ENCODE measurements around the gene SUMF1.

The SUMF1 gene

DNA sequence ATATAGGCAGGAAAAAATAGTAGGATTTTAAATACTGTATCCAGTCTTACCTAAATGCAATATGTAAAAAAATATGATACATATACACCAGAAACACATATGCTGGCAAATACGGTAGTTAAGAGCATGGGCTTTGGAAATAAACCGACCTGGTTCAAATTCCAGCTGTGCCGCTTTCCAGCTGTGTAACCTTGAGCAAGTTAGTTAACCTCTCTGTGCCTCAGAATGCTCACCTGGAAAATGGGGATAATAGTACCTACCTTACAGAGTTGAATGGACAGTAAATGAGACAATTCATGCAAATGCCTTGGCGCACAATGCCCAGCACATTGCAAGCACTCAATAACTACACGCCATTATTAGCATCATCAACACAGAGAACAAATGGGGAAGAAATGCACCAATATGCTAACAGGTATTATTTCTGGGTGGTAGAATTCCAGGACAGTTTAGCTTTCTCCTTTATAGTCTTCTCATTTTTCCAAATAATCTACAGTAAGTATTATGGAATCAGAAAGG lies 50.6 kb downstream of the SUMF1 start:
- DNase-seq (ENCODE audit: low read depth): no peak

DNA sequence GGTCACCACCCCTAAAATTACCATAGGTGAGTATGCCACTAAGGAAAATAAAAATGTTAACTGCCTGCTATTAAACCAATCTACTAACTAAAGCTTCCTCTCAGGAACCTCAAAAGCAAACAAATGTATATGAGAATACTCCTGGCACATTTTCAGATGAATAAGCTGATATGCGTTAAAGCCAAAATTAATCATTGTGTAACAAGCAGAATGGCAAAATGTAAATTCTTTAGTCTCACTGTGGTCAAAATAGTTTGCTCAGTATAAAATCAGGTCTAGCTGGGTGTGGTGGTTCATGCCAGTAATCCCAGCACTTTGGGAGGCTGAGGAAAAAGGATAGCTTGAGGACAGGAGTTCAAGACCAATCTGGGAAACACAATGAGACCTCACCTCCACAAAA lies 53.6 kb downstream of the SUMF1 start:
- no peak for DNase-seq (ENCODE audit: low read depth)

DNA sequence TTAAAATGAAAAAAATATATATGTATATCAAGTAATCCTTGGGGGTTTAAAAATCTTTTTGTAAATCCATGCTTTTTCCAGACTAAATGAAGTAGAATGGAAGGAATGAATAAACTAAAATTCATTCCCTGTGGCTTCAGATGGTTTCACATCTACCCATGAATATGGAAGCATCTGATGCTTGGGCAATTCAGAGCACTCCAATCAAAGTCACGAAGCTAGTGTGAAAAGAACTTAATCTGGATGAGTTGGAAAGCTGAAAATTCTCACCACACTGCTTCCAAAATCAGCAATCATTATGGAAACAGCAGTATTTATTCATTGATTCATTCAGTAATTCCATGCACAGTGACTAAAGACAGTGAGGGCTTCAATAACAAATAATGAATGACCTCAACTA lies 55.2 kb downstream of the SUMF1 start:
- DNase-seq (ENCODE audit: low read depth): no peak

DNA sequence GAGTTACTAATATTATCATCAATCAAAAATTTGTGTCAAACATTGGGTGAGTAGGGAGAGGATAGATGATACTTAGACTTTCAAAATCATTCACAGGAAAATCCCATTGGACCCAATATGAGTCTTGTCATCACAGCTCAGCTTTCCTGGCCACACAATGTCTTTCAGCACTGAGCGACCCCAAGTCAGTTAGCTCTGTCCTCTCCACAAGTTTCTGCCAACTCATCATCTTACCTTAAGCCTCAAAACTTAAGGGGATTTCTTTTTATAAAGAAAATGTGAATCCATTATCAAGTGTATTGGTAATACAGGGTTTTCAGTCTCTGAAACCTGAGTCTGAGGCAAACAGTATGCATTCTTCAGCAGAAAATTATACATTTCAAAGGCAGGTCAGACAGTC lies 55.8 kb downstream of the SUMF1 start:
- no peak for DNase-seq (ENCODE audit: low read depth)

DNA sequence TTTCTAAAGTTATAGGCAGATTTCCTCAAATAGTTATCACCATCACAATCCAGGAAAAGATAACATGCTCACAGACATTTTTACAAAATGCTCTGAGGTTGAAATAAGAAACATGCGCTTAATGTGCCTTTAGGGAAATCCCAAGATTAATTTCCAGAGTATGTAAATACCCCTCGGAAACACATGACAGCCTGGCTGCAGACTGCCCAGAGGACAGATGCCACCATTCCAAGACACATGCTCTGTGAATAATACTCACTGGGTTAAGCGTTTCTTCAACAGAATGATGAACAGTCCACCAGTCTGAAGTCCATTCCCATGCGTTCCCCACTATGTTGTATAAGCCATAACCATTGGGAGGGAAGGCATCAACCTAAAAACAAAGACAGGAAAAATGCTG lies 56.5 kb downstream of the SUMF1 start:
- no peak for DNase-seq (ENCODE audit: low read depth)

DNA sequence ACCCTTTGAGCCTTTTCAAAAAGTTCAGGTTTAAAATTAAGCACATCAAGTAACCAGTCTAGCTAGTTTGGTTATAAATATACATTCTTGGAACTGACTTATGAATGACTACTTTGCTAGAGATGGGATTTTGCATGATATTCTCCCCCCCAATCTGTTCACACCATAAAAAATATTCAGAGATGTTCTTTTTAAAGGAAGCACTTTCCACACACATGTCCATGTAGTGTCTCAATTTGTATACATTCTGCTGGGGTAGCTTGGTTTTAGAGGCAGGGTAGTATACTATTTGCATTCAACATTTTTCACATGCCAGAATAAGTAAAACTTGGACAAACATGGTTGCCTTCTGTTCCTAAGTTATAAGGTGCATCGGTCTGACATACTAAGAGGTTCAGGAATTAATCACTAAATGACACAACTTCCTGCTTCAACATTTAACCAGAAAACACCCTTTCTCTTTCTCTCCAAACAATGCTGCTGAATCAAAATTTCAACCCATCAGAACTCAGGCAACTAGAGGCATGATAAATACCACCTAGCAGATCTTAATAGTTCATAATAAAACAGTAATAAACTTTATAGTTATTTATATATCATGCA lies 57.0 kb downstream of the SUMF1 start:
- DNase-seq (ENCODE audit: low read depth): no peak

DNA sequence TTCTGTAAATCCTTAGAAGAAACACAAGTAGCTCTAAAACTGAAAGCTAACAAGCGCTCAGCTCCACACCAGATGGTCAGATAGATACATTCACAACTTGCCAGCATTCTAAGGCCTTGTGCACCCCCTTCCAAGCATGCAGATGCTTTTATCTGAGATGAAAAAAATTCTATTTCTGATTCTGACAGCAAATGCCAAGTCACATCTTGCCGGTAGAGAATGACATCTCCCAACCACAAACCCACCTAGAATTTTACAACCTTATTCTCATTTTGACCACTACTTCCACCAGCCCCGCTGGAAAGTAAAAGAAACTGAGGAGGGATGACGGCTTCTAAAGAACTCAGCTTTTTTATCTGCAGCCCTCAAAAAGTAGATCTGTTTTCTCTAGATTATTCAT lies 57.7 kb downstream of the SUMF1 start:
- no peak for DNase-seq (ENCODE audit: low read depth)

DNA sequence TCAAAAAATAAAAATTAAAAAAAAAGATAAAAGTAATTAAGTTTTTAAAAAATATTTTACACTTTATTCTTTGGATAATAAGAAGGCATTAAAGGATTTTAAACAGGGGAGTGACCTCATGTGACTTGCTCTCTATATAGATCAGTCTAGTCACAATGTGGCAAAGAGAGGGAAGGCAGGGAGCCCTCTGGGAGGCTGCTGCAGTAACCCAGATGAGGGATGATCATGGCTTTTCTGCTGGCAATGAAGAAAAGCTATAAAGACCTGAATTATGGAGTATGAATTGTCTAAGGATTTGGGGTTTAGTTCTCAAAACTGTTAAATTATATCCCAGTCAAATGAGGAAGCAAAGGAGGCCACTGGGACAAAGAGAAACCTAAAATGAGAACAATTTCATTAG lies 58.1 kb downstream of the SUMF1 start:
- no peak for DNase-seq (ENCODE audit: low read depth)

DNA sequence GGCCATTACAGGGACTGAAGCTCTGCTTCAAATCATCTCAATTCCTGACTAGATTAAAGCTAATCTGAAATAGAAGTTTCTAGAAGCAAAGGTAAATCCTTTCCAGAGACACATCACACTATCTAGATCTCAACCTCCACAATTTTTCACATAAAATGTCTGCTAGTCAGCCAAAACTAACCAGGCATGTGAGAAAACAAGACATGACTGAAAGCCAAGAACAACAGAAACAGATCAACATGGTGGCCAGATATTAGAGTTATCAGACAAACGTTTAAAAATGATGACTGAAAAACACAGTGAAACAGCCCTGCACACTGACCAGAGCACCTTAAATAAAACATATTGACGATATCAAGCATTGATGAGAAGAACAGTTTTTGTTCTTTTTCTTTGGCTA lies 59.1 kb downstream of the SUMF1 start:
- no peak for DNase-seq (ENCODE audit: low read depth)

DNA sequence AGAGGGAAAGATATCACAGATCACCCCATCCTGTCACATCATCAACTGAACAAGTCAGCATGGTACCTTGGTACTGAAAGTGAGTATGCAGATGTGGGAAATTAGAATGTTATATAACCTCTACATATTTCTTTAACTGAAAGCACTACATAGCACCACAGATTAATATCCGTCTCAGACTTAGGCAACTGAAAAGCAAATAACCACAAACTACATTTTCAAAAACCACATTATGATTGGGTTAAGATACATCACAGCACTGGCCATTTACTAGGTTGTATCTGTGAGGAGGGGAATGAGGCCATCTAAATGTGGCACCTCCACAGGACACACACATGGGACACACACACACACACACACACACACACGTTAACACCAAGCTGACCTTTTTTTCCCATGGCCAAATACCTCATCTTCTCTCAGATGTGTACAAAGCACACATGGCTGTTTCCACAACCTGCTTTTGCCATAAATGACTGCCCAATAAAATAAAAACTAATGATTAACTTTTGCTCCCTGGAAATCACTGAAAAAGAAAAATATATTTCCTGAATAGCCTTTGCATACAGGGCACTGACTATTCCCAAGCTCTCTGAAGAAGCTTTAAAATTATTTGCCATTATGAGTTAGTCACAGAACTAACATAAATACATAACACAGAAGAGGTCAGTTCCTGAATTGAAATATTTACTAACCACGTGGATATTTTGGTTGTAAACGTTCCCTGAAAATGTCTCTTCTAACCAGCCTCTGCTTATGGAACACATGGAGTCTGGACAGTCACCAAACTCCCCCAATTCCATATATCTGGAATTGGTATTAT lies 60.1 kb downstream of the SUMF1 start:
- DNase-seq (ENCODE audit: low read depth): no peak

DNA sequence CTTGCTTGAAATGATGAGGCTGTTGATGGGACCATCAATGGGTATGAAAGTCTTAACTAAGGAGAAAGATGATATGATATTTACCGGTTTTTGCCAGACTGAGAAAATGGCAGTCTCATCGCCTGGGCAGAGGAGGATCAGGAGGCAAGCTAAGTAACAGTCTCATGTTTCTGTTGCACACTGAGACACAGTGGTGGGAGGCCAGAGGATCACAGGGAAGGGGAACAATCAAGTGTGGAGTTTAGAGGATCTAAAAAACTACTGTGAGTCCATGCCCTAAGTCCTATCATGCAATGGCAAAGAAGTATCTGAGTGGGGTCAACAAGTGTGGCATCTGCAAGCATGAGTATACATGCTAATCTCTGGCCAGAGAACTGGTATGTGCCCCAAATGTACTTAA lies 62.2 kb downstream of the SUMF1 start:
- no peak for DNase-seq (ENCODE audit: low read depth)

DNA sequence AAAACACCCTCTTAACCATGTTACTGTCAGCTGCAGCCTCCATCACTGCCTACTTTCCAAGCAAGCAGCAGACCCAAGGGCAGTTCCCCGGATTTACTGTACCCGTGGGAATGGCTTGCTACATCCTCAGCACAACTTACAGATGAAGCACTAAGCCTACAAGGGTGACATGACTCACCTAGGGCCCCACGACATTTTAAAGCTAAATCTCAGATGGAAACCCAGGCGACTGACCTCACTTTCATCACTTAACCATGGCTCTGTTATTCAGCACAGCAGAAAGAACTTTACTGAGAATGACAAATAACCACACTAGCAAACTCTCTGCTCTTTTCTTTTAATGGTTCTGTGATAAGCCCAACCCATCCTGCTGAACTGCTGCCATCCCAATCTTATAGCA lies 65.6 kb downstream of the SUMF1 start:
- no peak for DNase-seq (ENCODE audit: low read depth)

DNA sequence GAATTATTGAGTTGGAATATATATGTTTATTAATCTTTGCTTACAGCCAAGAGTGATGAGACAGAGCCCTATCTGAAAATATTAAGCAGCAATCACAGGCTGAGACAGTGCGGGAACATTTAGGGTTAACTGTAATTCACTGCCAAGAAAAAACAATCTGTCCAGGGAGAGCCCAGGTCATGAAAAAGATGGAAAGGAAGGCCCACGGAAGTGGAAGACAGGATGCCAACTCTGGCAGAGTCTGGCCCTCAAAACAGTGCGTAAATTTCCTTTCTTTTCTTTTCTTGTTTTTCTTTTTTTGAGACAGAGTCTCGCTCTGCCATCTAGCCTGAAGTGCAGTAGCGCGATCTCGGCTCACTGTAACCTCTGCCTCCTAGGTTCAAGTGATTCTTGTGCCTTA lies 67.6 kb downstream of the SUMF1 start:
- DNase-seq (ENCODE audit: low read depth): no peak

DNA sequence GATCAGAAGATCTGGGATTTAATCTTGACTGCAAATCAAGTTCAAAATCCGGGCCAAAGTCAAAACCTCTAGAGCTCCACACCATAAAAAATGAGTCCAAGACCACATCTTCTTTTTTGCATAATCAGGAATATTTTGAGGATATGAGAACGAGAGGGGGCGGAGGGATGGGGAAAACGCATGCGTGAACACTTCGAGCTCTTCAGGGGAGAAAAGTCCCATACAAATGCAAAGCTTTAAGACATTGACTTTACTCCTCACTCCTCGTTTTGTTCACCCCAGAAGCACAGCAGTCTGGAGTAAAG lies 68.2 kb downstream of the SUMF1 start:
- no peak for DNase-seq (ENCODE audit: low read depth)

DNA sequence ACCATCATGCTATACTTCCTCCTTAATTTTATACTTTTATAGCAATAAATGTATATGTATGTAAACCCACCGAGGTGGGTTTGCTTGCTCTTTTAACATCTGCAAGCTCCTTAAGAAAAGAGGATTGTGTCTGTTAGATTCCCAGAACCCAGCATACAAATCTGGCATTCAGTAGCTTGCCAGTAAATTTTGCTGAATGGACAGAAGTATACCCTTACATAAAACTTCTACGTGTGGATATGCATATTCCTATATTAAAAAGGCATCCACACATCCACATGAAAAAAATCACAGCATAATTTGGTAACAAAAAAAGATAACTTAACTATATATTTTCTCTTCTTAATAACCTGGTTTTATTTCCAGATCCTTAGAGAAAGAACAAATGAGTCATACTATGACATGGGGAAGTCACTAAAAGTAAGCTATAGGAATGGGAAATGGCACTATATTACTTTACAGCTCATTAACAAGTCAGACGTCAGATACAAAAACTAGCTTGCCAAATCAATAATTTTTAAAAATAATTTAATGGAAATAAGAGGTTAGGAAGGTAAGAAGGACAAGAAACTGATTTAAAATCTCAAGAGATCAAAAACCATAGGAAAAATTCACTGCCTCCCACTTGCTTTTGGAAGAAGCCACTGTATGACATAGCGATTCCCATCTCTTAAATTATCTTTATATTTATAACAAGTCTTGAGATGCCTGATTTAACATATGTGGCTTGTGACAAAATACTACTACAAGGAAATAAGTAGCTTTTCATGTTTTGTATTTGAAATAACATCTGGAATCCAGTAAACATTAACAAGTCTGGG lies 68.7 kb downstream of the SUMF1 start:
- DNase-seq (ENCODE audit: low read depth): no peak

DNA sequence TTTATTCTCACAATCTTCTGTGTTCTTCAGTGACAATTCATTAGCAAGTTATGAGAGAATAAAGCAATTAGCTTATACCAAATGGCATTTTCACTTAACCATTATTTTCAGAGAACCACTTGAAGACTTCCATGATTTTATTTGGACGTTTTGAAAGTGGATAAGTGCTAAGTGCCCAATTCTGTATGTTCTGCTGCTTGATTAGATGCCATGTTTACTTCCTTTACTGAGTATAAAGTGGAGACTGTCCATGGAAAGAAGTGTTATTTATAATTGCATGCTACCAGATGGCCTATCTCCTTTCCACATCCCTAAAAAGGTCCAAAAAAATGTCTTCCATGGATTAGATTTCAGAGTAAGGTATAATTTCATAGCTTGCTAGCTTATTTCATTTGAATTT lies 69.6 kb downstream of the SUMF1 start:
- no peak for DNase-seq (ENCODE audit: low read depth)

DNA sequence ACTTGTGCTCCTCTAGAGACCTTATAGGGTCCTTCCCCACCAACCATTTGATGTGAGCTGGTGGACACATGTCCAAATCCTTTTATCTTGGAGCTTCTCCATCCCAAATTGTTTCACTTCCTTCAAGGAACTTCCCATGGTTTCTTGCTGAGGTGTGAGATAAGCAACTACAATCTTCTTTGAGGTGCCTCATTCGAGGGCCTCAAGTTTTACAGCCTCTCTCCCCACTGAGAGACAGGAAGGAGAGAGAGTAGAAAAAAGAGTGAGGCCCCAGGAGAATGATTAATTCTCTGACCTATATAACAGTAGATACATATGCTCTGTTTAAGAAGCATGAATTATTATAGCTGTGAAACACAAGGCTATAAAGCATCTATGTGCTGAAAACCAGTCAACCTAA lies 70.5 kb downstream of the SUMF1 start:
- no peak for DNase-seq (ENCODE audit: low read depth)

DNA sequence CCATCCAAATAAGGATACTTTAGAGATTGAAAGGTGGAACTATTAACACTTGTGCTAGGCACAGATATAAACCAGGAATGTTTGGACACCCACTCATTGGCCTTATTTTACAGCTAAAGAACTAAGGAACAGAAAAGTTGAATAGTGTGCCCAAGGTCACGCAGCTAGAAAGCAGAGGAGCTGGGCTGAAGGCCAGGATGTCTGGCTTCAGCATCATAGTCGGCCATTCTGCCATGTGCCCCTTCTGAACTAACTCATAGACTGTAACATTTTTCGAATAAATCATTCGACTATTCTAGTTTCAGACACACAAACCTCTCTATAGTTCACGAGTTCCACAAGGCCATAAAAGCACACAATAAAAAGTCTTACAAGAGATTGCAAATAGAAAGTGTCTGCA lies 71.1 kb downstream of the SUMF1 start:
- no peak for DNase-seq (ENCODE audit: low read depth)

DNA sequence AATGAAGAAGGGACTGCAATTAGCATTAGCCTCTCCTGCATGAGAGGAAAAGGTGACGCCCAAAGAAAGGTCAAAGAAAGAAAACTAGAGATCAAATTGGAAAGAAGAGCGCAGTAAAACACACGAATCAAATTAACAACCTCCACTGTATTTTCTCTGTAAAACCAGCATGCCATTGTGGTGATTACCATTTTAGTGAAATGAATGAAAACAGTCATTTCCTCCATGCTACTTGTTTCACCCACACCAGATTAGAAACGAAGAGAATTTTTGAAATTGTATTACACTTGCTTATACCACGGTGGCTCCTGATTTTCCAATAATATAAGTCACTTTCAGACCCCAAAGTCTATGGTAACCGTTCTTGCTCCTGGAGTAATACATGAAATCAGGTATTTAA lies 71.6 kb downstream of the SUMF1 start:
- no peak for DNase-seq (ENCODE audit: low read depth)

DNA sequence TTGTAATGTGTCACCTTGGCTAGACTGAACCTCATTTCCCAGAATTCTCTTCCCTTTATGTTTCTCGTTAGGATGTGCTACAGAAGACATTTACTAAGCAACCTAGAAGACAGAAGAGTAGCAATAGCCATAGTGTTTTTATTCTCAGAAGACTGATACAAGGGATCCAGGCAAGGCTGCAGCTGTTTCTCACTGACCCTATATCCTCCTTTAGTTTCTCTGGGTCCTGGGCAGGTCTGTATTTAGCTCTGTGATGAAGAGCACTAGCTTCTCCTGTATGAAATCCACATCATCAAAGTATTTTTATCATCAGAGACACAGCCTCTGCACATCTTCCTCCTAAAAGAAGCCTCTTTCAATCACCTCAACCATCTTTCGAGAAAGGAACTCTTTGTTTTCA lies 72.5 kb downstream of the SUMF1 start:
- no peak for DNase-seq (ENCODE audit: low read depth)

DNA sequence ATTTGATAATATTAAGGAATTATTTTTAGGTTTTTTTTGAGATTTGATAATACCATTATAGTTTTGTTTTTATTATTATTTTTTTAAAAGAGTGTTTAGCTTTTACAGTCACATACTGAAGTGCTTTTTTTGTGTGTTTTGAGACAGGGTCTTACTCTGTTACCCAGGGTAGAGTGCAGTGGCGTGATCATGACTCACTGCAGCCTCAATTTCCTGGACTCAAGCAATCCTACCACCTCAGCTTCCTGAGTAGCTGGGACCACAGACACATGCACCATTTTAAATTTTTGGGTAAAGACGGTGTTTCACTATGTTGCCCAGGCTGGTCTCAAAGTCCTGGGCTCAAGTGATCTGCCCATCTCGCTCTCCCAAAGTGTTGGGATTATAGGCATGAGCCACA lies 73.0 kb downstream of the SUMF1 start:
- DNase-seq (ENCODE audit: low read depth): no peak

DNA sequence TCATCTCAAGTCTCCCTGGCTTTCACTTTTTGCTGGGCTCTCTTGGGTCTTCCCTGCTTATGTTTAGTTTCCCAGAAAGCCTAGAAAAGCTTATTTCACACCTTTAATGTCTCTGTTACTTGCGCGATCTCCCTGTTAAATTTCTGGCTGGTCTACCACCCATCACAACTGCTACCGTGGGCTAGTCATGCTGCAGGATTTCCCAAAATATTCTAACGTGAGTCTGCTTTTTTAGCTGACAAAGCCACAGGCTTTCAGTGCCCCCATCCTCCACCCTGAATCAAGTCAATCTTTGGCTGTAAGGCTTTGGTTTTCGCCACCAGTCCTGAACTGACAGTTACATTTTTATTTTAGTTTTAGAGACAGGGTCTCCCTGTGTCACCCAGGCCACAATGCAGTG lies 74.1 kb downstream of the SUMF1 start:
- DNase-seq (ENCODE audit: low read depth): no peak

Measured in stimulated activated CD8-positive, alpha-beta memory T cell treated with anti-CD3 and anti-CD28 coated beads, Interleukin-7, amount 100 ng/mL, for 24 hours (primary cell).